Stomach (tissue), 9 donors: ENCODE data around the gene TCL1B. TPM values are rescaled to one million over a fixed set of nuclear protein-coding genes. Genes with fewer than 3 reads are reported as not detected.
A peak's percentile ranks its signal among the peaks of the same experiment; 100 is the strongest.

Experiments used
- DNase-seq, 2 donors: peaks; one replicate each; pipeline versions ENCODE4 v3.0.0 to v3.0.0-alpha.2; 2013 to 2019
- H3K27ac ChIP-seq, 5 donors: fragments of 200-600 bp in 4 of 5; sonication (generic) in 4 of 5; one replicate each; pipeline ENCODE4 v1.5.1; 2013 to 2019; ENCODE audit warnings: mild to moderate bottlenecking in 1 of 5, moderate library complexity in 1 of 5
- H3K27me3 ChIP-seq, 3 donors: fragments of 200-600 bp; sonication (generic); one replicate each; pipeline ENCODE4 v1.5.1; 2017 to 2019; ENCODE audit warnings: mixed run types in 1 of 3
- H3K36me3 ChIP-seq, 4 donors: fragments of 200-600 bp; sonication (generic); 1 replicate in 3 of 4; 2 replicates in 1 of 4; pipeline ENCODE4 v1.5.1; 2016 to 2019
- H3K4me1 ChIP-seq, 4 donors: fragments of 200-600 bp; sonication (generic); one replicate each; pipeline ENCODE4 v1.5.1; 2016 to 2019
- H3K4me3 ChIP-seq, 4 donors: fragments of 200-600 bp; sonication (generic) in 3 of 4; one replicate each; pipeline ENCODE4 v1.5.1; 2016 to 2019; ENCODE audit warnings: mild to moderate bottlenecking in 1 of 4
- H3K9me3 ChIP-seq, 4 donors: fragments of 200-600 bp; sonication (generic); one replicate each; pipeline ENCODE4 v1.5.1; 2016 to 2019
- EP300 ChIP-seq: sonication (generic); formaldehyde crosslinking; IDR thresholded peaks from one replicate; pipeline ENCODE4 v1.6.1; 2017; ENCODE audit warnings: antibody characterized with exemption
- POLR2A ChIP-seq, 4 donors: fragments of 450-650 bp; IDR thresholded peaks; one replicate each; pipeline ENCODE4 v1.6.1; 2016; ENCODE audit warnings: antibody characterized with exemption in 4 of 4, control low read depth in 2 of 4, mild to moderate bottlenecking in 1 of 4, moderate library complexity in 1 of 4
- POLR2AphosphoS5 ChIP-seq, 3 donors: sonication (generic); formaldehyde crosslinking; IDR thresholded peaks; one replicate each; pipeline ENCODE4 v1.6.1; 2016; ENCODE audit warnings: antibody characterized with exemption in 3 of 3
- WGBS, 5 donors: extraction: QIAGEN DNeasy Blood & Tissue Kit in 3 of 5; methylation state at CpG; one replicate each; pipeline versions ENCODE4 v1.1.5 to v1.1.7; 2013 to 2018; 5-methylcytosine and 5-hydroxymethylcytosine counted together
- intact Hi-C: fragments of 100-400 bp; cut with DNase I; formaldehyde crosslinking; loops from one replicate; pipeline ENCODE4 v1.15.1; 2023; ENCODE audit warnings: low total_unique reads
- polyA plus RNA-seq, 3 donors: library from polyadenylated mRNA; stranded (reverse); fragments of 200-250 nt; gene quantifications; one replicate each; pipeline ENCODE4 v1.2.3, GENCODE V29; 2013
- total RNA-seq, 5 donors: library from RNA; depleted of rRNA; stranded (reverse); fragments of >200 nt; gene quantifications; one replicate each; pipeline versions ENCODE4 v1.1.0 to v1.2.3, GENCODE V29; 2014 to 2016
- TF ChIP-seq, protein P1 (sequence below), 7 experiments: fragments of 450-650 bp in 4 of 7; fragments of 200-600 bp in 3 of 7; sonication (generic) in 3 of 7; IDR thresholded peaks; one replicate each; pipeline ENCODE4 v1.5.1; 2016 to 2019; ENCODE audit warnings: antibody characterized with exemption in 7 of 7, control low read depth in 2 of 7, mild to moderate bottlenecking in 1 of 7
- donor health status: healthy with polysubstance abuse.
- donor health status: Bipolar disorder and iron deficiency.
- donor health status: healthy.

Gene TCL1B
- total and polyA plus RNA-seq, 8 donors: 0.37 TPM; not detected in 7

DNA sequence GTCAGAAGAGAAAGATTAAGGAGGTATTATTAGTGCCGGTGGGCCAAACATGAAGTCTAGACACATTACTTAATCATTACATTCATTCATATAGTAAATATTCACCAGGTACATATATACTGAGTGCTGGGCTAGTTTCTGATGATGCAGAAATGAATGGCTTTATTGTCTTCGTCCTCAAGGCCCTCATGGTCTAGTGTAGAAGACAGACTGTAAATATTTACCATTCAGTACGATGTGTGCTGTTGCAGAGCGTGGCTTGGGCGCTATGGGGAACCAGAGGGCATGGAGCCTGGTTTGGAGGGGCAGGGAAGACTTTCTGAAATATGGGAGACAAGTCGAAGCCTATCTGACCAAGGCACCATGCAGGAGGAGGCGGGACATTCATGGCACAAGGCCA is 37.0 kb upstream of the TCL1B start:
- peak; percentile 15 to 26 for DNase-seq
- intact Hi-C loops: no loop called here
- Histone ChIP-seq H3K27ac (no peak overlapping the region), H3K27me3 (peaks cover 0 to 9% (median 0%) of the 10 kb centered on the region in 3 donors), H3K9me3 (no peaks in the 10 kb centered on the region), H3K36me3 (no peaks in the 10 kb centered on the region), H3K4me3 (no peak overlapping the region), H3K4me1 (peaks cover 0 to 5% (median 0%) of the 10 kb centered on the region in 4 donors)
- WGBS, 5 donors: 34 to 55% (median 37%) methylated on average over 7 of the region's 7 CpGs
- TF ChIP-seq POLR2AphosphoS5 (IDR thresholded peaks at IDR 0.05): no peak
- TF ChIP-seq POLR2A (IDR thresholded peaks at IDR 0.05): no peak
- TF ChIP-seq, protein P1, sequence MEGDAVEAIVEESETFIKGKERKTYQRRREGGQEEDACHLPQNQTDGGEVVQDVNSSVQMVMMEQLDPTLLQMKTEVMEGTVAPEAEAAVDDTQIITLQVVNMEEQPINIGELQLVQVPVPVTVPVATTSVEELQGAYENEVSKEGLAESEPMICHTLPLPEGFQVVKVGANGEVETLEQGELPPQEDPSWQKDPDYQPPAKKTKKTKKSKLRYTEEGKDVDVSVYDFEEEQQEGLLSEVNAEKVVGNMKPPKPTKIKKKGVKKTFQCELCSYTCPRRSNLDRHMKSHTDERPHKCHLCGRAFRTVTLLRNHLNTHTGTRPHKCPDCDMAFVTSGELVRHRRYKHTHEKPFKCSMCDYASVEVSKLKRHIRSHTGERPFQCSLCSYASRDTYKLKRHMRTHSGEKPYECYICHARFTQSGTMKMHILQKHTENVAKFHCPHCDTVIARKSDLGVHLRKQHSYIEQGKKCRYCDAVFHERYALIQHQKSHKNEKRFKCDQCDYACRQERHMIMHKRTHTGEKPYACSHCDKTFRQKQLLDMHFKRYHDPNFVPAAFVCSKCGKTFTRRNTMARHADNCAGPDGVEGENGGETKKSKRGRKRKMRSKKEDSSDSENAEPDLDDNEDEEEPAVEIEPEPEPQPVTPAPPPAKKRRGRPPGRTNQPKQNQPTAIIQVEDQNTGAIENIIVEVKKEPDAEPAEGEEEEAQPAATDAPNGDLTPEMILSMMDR (IDR thresholded peaks at IDR 0.05): no peak
- no peak for TF ChIP-seq EP300

DNA sequence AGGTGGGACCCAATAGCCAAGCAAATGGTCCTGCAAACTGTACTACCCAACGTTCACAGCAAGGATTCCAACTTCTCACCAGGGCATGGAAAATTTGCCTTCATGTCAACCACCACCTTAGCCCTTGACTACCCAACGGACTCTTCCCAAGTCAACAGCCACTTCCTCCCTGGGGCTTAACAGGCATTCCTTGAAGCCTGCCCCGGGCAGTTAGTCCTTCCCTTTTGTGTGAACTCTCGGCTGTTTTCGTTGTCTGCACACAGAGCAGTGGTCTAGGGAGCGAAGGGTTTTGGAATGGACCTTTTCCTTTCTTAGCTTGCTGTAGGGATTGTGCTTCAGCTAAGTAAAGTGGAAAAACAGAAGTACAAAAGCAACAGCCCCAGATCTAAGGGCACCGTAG is 35.2 kb upstream of the TCL1B start:
- Histone ChIP-seq H3K27me3 (no peaks in the 10 kb centered on the region), H3K36me3 (no peaks in the 10 kb centered on the region), H3K27ac (no peak overlapping the region), H3K4me1 (peaks cover 0 to 5% (median 0%) of the 10 kb centered on the region in 4 donors), H3K9me3 (no peaks in the 10 kb centered on the region), H3K4me3 (no peak overlapping the region)
- DNase-seq: no peak
- TF ChIP-seq, protein P1 (IDR thresholded peaks at IDR 0.05): no peak
- no peak for TF ChIP-seq EP300
- no peak for TF ChIP-seq POLR2A (IDR thresholded peaks at IDR 0.05)
- no peak for TF ChIP-seq POLR2AphosphoS5 (IDR thresholded peaks at IDR 0.05)
- WGBS, 5 donors: 70 to 90% (median 77%) methylated on average over 7 of the region's 7 CpGs
- intact Hi-C loops: no loop called here

DNA sequence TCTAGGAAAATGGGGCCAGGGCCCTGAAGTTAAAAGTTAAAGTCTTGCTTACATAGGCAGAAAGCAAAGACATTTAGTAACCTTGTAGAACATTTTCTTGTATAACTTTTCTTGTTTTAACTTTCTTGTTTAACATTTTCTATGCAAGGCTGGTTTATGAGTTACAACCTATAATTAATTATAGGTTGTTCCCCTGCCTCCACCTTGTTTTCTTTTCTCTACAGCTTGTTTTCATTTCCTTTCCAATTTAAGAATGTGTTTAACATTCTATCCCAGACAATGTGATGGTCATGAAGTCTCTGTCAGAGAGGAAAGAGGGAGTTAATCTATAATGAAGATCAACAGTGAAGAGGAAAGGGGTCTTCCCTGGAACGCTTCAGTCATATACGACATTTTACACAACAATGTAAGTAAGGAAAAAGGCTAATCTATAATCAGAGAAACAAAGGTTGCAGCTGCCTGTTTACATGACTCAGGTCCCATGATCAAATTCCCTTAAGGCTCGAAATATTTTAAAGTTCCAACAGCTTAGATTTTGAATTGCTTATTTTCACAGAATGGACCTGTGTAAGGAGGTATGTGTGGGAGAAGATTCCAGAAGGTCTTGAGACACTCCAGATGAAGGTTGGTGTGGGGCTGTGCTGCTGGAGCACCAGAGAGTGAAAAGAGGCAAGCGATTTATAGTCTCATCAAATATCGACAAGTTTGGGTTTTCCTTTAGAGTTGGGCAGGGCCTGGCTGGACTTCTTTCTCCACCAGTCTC is 34.2 kb upstream of the TCL1B start:
- intact Hi-C loops: no loop called here
- WGBS, 5 donors: 51 to 74% (median 60%) methylated on average over 5 of the region's 5 CpGs

DNA sequence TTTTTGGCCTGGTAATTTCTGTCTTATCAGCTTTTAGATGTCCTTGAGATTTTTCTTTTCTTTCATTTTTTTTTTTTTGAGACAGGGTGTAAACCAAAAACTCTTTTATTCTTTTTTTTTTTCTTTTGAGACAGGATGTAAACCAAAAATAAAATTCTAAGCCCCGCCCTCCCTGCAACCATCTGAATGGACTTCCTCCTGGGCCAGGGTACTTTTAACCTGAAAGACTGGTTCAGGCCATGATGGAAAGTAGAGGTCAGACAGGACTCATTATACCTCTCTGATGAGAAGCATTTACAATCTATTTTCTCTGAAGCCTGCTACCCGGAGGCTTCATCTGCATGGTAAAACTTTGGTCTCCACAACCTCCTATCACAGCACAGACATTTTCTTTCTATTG is 33.5 kb upstream of the TCL1B start:
- Histone ChIP-seq H3K4me1 (peaks cover 0 to 5% (median 0%) of the 10 kb centered on the region in 4 donors), H3K27me3 (no peaks in the 10 kb centered on the region), H3K27ac (no peak overlapping the region), H3K36me3 (no peaks in the 10 kb centered on the region), H3K9me3 (no peaks in the 10 kb centered on the region), H3K4me3 (no peak overlapping the region)
- 62 to 75% (median 71%) methylated on average over 2 of the region's 2 CpGs for WGBS, 5 donors
- intact Hi-C loops: no loop called here
- no peak for DNase-seq
- TF ChIP-seq, protein P1 (IDR thresholded peaks at IDR 0.05): no peak
- TF ChIP-seq POLR2AphosphoS5 (IDR thresholded peaks at IDR 0.05) (no peak), EP300 (no peak), POLR2A (IDR thresholded peaks at IDR 0.05) (no peak)

More for the DNA sequence above, 34.2 kb upstream of the TCL1B start:
- no peaks in the 10 kb centered on the region for H3K27me3 ChIP-seq
- H3K4me1 ChIP-seq: peaks cover 0 to 5% (median 0%) of the 10 kb centered on the region in 4 donors
- DNase-seq: no peak
- no peak for TF ChIP-seq POLR2AphosphoS5 (IDR thresholded peaks at IDR 0.05)
- TF ChIP-seq POLR2A (IDR thresholded peaks at IDR 0.05): no peak
- no peak for TF ChIP-seq EP300
- TF ChIP-seq, protein P1 (IDR thresholded peaks at IDR 0.05): no peak
- H3K36me3 ChIP-seq: no peaks in the 10 kb centered on the region
- H3K4me3 ChIP-seq: no peak overlapping the region
- H3K27ac ChIP-seq: no peak overlapping the region
- H3K9me3 ChIP-seq: no peaks in the 10 kb centered on the region
